ENCODE measurements around the gene THSD4.

The THSD4 gene

GRCh38 chr15:71098920-71099319 lies 16.4 kb upstream of the THSD4 start:
- no peak for DNase-seq

- DNase-seq: no peak
Observed at GRCh38 chr15:71103102-71103676, 12.1 kb upstream of the THSD4 start.

GRCh38 chr15:71104636-71105035 lies 10.6 kb upstream of the THSD4 start:
- DNase-seq: no peak

DNA sequence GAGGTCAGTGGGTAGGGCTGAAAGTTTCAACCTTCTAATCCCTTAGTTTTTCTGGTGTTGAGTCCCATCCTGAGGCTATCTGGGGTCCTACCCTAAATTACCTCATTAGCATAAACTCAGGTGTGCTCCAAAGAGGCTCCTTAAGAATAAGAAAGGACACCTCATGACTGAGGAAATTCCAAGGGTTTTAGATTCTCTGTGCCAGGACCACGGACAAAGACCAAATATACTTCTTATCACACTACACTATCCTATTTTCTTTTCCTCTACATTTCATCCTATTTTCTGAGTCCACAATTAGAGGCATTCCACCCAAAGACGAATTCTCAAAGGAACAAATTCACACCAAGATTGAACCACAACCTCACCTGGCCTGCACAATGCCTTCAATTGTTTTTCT lies 9.8 kb upstream of the THSD4 start:
- no peak for DNase-seq

DNA sequence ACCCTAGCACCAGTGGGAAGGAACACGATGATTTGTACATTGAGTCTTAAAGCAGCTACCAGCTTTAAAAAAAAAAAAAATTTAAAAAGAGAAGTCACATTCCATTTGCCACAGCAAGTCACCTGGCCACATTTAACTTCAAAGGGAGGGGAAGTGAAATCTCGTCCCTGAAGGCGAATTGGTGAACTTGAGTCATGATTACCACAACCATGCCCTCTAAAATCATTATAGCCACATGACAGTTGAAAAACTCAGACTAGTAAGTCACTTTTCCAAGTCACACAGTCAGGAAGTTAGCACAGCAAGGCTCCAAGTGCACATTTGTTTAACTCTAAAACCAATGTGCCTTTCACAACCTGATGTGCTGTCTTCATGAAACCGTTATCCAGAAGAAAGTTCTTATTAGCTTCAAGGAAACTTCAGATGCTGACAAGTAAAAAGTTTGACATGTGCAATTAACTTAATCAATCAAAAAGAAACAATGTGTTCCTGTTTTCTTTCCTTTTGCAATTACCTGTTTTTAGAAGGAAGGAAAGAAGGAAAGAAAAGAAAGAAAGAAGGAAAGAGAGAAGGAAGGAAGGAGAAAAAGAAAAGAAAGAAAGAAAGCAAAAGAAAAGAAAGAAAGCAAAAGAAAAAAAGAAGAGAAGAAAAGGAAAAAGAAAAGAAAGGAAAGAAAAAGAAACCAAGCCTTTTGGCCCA lies 8.3 kb upstream of the THSD4 start:
- DNase-seq: no peak

DNA sequence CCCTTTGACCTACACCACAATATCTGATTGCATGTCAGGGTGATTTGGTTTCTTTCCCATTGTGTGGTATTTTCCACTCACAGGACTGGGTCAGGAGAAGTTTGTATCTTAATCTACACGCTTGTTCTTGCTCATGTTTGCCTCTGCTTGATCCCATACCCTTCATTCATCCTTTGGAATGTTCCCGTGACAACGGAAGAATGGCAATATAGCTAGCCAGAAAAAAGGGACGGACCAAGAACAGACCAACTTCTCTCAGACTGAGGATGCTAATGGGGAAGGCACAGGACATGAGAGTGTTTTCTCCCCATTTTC lies 7.8 kb upstream of the THSD4 start:
- DNase-seq: no peak

GRCh38 chr15:71109130-71109529 lies 6.1 kb upstream of the THSD4 start:
- DNase-seq: no peak

GRCh38 chr15:71109905-71110304 lies 5.4 kb upstream of the THSD4 start:
- DNase-seq: no peak

GRCh38 chr15:71110405-71111180 lies 4.7 kb upstream of the THSD4 start:
- no peak for DNase-seq

- DNase-seq: no peak
Observed at GRCh38 chr15:71111181-71111565, 4.1 kb upstream of the THSD4 start.

GRCh38 chr15:71111950-71112349 lies 3.3 kb upstream of the THSD4 start:
- DNase-seq: no peak

GRCh38 chr15:71112429-71112828 lies 2.8 kb upstream of the THSD4 start:
- no peak for DNase-seq

GRCh38 chr15:71114066-71114680 lies 1.1 kb upstream of the THSD4 start:
- no peak for DNase-seq

- no peak for DNase-seq
Observed at GRCh38 chr15:71115567-71116351, 488 bp downstream of the THSD4 start.

- no peak for DNase-seq
Observed at GRCh38 chr15:71116366-71116765, 1.1 kb downstream of the THSD4 start.

GRCh38 chr15:71116942-71117341 lies 1.7 kb downstream of the THSD4 start:
- no peak for DNase-seq

GRCh38 chr15:71117714-71118305 lies 2.5 kb downstream of the THSD4 start:
- no peak for DNase-seq

DNA sequence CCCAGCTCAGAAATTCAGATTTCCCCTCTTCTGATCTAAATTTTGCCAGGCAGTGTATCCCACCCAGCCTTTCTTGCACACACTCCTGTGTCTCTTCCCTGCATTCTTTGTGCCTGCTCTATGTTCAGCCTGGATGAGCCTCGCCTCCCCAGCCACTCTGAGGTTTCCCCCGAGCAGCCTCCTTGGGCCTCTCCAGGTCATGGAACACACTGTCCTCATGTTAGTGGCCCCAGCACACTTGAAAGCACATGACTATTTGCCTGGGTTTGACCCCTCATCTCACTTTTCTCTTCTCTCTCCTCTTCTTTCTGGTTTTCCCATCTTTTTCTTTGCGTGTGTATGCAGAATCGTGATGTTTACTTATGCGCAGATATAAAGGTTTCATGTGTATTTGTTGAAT lies 3.1 kb downstream of the THSD4 start:
- DNase-seq: no peak

- DNase-seq: no peak
Observed at GRCh38 chr15:71118881-71119632, 3.8 kb downstream of the THSD4 start.

DNA sequence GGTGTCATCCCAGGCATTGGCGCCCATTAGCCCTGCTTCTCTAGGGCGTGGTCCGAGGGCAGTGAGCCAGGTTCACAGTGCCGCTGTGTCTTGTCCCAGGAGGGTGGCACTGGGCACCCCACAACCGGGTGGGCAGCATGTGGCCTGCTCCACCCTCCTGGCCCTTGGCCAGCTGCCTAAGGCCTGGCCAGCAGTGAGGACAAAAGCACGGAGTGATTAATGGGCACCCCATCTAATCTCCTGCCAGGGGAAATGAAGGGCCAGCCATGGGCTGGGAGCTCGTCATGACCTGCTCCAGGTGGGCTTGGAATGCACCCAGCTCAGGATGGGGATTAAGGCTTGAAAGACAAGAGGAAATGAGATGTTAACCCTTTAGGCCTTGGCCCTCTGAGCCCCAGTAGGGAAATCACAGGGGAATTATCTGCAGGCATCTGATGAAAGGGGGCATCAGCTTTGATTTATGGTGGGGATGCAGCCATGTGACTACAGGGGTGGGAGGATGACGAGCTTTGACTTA lies 5.2 kb downstream of the THSD4 start:
- no peak for DNase-seq

GRCh38 chr15:71121442-71121841 lies 6.2 kb downstream of the THSD4 start:
- no peak for DNase-seq

Measured in cerebellar nuclear complex (tissue), 1 donor.